Neural crest cell (in vitro differentiated cells): ENCODE results near the gene PSENEN. TPM values are rescaled to one million over a fixed set of nuclear protein-coding genes. Genes with fewer than 3 reads are reported as not detected.

Source experiments
- DNase-seq: peaks from one replicate; pipeline ENCODE4 v3.0.0; 2021; ENCODE audit warnings: low read depth, mixed read lengths, low spot score
- H3K27ac Mint-ChIP-seq: one replicate; pipeline ENCODE4 v1.8.0; 2021; ENCODE audit warnings: mild to moderate bottlenecking, mixed read lengths; ENCODE audit not compliant: unreplicated experiment
- H3K27me3 Mint-ChIP-seq: 2 replicates; pipeline ENCODE4 v1.8.0; 2021; ENCODE audit warnings: low read depth, mild to moderate bottlenecking, mixed read lengths
- H3K36me3 Mint-ChIP-seq: 2 replicates; pipeline ENCODE4 v1.8.0; 2021; ENCODE audit warnings: low read depth, mild to moderate bottlenecking, mixed read lengths
- H3K4me1 Mint-ChIP-seq: 2 replicates; pipeline ENCODE4 v1.8.0; 2021; ENCODE audit warnings: mixed read lengths
- H3K4me3 Mint-ChIP-seq: one replicate; pipeline ENCODE4 v1.8.0; 2021; ENCODE audit warnings: mild to moderate bottlenecking, mixed read lengths
- H3K9me3 Mint-ChIP-seq: 2 replicates; pipeline ENCODE4 v1.8.0; 2021; ENCODE audit warnings: mixed read lengths
- CTCF ChIP-seq: fragments of 200-600 bp; sonication (generic); conservative IDR thresholded peaks from 2 replicates; pipeline ENCODE4 v1.5.0; 2021; ENCODE audit warnings: antibody characterized with exemption, mild to moderate bottlenecking
- total RNA-seq: library from RNA; stranded (reverse); gene quantifications from 2 replicates; pipeline ENCODE4 v1.2.1, GENCODE V29; 2021

PSENEN gene
- total RNA-seq, 1 donor from 2014 or later: 67.3 TPM

- no peak for TF ChIP-seq CTCF
- peaks cover 2% of the 10 kb centered on the region for H3K27me3 Mint-ChIP-seq
- H3K36me3 Mint-ChIP-seq: peaks cover 3% of the 10 kb centered on the region
- peaks cover 31% of the 10 kb centered on the region for H3K4me1 Mint-ChIP-seq
- H3K27ac Mint-ChIP-seq: no peak overlapping the region
- H3K4me3 Mint-ChIP-seq: no peak overlapping the region
- H3K9me3 Mint-ChIP-seq: no peaks in the 10 kb centered on the region
- DNase-seq: no peak
These were observed 34.6 kb downstream of the PSENEN start for GRCh38 chr19:35780058-35780457.

GRCh38 chr19:35780717-35781116, 35.3 kb downstream of the PSENEN start:
- H3K36me3 Mint-ChIP-seq: peaks cover 3% of the 10 kb centered on the region
- no peak for DNase-seq
- H3K9me3 Mint-ChIP-seq: no peaks in the 10 kb centered on the region
- H3K4me1 Mint-ChIP-seq: peaks cover 28% of the 10 kb centered on the region
- no peak for TF ChIP-seq CTCF
- no peak overlapping the region for H3K4me3 Mint-ChIP-seq
- no peak overlapping the region for H3K27ac Mint-ChIP-seq
- no peaks in the 10 kb centered on the region for H3K27me3 Mint-ChIP-seq

GRCh38 chr19:35781650-35782049, 36.2 kb downstream of the PSENEN start:
- Mint-ChIP-seq H3K9me3 (no peaks in the 10 kb centered on the region), H3K4me1 (peaks cover 21% of the 10 kb centered on the region), H3K27ac (no peak overlapping the region), H3K4me3 (no peak overlapping the region), H3K27me3 (no peaks in the 10 kb centered on the region), H3K36me3 (peaks cover 3% of the 10 kb centered on the region)
- no peak for TF ChIP-seq CTCF
- DNase-seq: no peak

- peaks cover 3% of the 10 kb centered on the region for H3K36me3 Mint-ChIP-seq
- no peak overlapping the region for H3K4me3 Mint-ChIP-seq
- no peaks in the 10 kb centered on the region for H3K9me3 Mint-ChIP-seq
- TF ChIP-seq CTCF: no peak
- H3K4me1 Mint-ChIP-seq: peaks cover 12% of the 10 kb centered on the region
- H3K27ac Mint-ChIP-seq: no peak overlapping the region
- no peak for DNase-seq
- no peaks in the 10 kb centered on the region for H3K27me3 Mint-ChIP-seq
These were observed 37.1 kb downstream of the PSENEN start for GRCh38 chr19:35782589-35782988.

GRCh38 chr19:35783469-35784434, 38.3 kb downstream of the PSENEN start:
- H3K27ac Mint-ChIP-seq: no peak overlapping the region
- peaks cover 7% of the 10 kb centered on the region for H3K4me1 Mint-ChIP-seq
- peaks cover 3% of the 10 kb centered on the region for H3K36me3 Mint-ChIP-seq
- no peak overlapping the region for H3K4me3 Mint-ChIP-seq
- H3K27me3 Mint-ChIP-seq: no peaks in the 10 kb centered on the region
- DNase-seq: no peak
- no peak for TF ChIP-seq CTCF
- H3K9me3 Mint-ChIP-seq: no peaks in the 10 kb centered on the region
